HL-60 (cell line): Measurements from ENCODE around the gene FOXRED2.

Experiments used
- DNase-seq, 2 experiments: peaks; one replicate each; pipeline ENCODE4 v3.0.0-alpha.2; 2010 to 2020; ENCODE audit warnings: low read depth in 1 of 2, low spot score in 1 of 2
- H3K27ac ChIP-seq: fragments of 250-450 bp; sonication (Bioruptor Pico); replicated peaks from 2 replicates; pipeline ENCODE4 v1.5.1; 2020; ENCODE audit warnings: mild to moderate bottlenecking, moderate library complexity
- H3K27me3 ChIP-seq: fragments of 250-450 bp; sonication (Bioruptor Pico); 2 replicates; pipeline ENCODE4 v1.5.1; 2021; ENCODE audit warnings: mild to moderate bottlenecking, moderate library complexity; ENCODE audit not compliant: insufficient read depth, poor library complexity, severe bottlenecking
- H3K4me3 ChIP-seq: replicated peaks from 2 replicates; pipeline ENCODE4 v1.5.1; 2011; ENCODE audit warnings: mild to moderate bottlenecking, control low read depth, low read length; ENCODE audit not compliant: insufficient read depth
- CTCF ChIP-seq: IDR thresholded peaks from one replicate; pipeline ENCODE4 v1.5.1; 2011; ENCODE audit warnings: low read length, control low read depth, inconsistent platforms; ENCODE audit not compliant: insufficient read depth
- GABPA ChIP-seq: IDR thresholded peaks from 2 replicates; pipeline ENCODE4 v1.6.1; 2012; ENCODE audit warnings: low read depth
- POLR2AphosphoS5 ChIP-seq: IDR thresholded peaks from 2 replicates; pipeline ENCODE4 v1.6.1; 2012; ENCODE audit warnings: low read depth
- REST ChIP-seq: IDR thresholded peaks from 2 replicates; pipeline ENCODE4 v1.6.1; 2012; ENCODE audit warnings: low read depth; ENCODE audit not compliant: insufficient replicate concordance
- SPI1 ChIP-seq: IDR thresholded peaks from 2 replicates; pipeline ENCODE4 v1.6.1; 2012; ENCODE audit warnings: low read depth, mild to moderate bottlenecking, borderline replicate concordance

Gene FOXRED2

GRCh38 chr22:36528341-36528740 is 21.5 kb upstream of the FOXRED2 start:
- DNase-seq = no peak
- peak overlapping the region; percentile 95 for H3K27ac ChIP-seq
- H3K4me3 ChIP-seq = peak overlapping the region; percentile 75
- no peaks in the 10 kb centered on the region for H3K27me3 ChIP-seq
- TF ChIP-seq CTCF (no peak), POLR2AphosphoS5 (no peak), REST (no peak), SPI1 (no peak), GABPA (no peak)

DNA sequence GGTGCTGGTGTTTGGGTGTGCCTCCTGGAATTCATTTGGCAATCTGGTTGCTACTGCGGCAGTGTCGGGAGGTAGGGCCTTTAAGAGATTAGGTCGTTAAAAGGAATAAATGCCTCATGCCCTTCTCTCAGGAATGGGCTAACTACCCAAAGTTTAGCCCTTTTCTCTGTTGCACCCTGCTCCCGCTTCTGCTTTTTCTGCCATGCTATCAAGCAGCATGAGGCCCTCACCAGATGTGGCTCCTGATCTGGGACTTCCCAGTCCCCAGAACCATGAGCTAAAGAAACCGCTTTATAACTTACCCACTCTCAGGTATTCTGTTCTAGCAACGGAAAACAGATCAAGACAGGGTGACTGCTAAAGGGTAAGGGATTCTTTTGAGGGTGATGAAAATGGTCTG is 15.8 kb upstream of the FOXRED2 start:
- H3K27me3 ChIP-seq = no peaks in the 10 kb centered on the region
- no peak overlapping the region for H3K4me3 ChIP-seq
- no peak overlapping the region for H3K27ac ChIP-seq
- no peak for DNase-seq
- TF ChIP-seq POLR2AphosphoS5 (no peak), SPI1 (peak; percentile 29; the same call in 1 of the 2 replicates), REST (no peak), CTCF (no peak), GABPA (no peak)

GRCh38 chr22:36520423-36520822 is 13.6 kb upstream of the FOXRED2 start:
- H3K27ac ChIP-seq = no peak overlapping the region

More at GRCh38 chr22:36520423-36520822, 13.6 kb upstream of the FOXRED2 start:
- DNase-seq = no peak
- no peak for TF ChIP-seq REST
- no peak for TF ChIP-seq GABPA
- TF ChIP-seq POLR2AphosphoS5 = no peak
- TF ChIP-seq SPI1 = no peak
- TF ChIP-seq CTCF = no peak
- H3K27me3 ChIP-seq = no peaks in the 10 kb centered on the region
- H3K4me3 ChIP-seq = no peak overlapping the region
